ENCODE results near the gene HAGHL.

Gene HAGHL

DNA sequence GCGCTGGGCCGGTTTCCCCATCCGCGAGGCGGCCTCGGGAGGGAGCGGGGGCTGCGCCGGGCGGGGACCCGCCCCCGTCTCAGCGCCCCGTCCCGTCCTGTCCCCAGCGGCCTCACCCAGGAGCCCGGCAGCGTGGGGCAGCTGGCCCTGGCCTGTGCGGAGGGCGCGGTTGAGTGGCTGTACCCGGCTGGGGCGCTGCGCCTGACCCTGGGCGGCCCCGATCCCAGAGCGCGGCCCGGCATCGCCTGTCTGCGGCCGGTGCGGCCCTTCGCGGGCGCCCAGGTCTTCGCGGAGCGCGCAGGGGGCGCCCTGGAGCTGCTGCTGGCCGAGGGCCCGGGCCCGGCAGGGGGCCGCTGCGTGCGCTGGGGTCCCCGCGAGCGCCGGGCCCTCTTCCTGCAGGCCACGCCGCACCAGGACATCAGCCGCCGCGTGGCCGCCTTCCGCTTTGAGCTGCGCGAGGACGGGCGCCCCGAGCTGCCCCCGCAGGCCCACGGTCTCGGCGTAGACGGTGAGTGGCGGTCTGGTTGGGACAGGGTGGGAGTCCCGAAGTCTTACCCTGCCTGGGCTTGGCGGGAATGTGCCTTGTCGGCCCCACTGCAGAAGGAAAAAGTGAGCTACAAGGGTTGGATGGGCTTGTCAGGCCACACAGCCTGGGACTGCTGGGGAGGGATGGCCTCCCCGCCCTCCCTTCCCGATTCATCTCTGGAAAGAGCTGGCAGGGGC lies 11.3 kb upstream of the HAGHL start:
- peaks cover 10% of the 10 kb centered on the region for H3K27me3 ChIP-seq (replicated peaks; ENCODE audit: control insufficient read depth, insufficient read depth, low read length, poor library complexity, severe bottlenecking)
- peak overlapping the region; percentile 53 for H3K4me3 ChIP-seq (ENCODE audit: insufficient read depth, low read depth, low read length, poor library complexity, severe bottlenecking)
- H3K4me1 ChIP-seq (ENCODE audit: control insufficient read depth, insufficient read depth, low read length, poor library complexity, severe bottlenecking), result peaks cover 18% of the 10 kb centered on the region
- no peak overlapping the region for H3K27ac ChIP-seq (ENCODE audit: insufficient read depth, low read length, poor library complexity, severe bottlenecking)
- H3K9me3 ChIP-seq (ENCODE audit: control insufficient read depth, low read length), result no peaks in the 10 kb centered on the region
- no peaks in the 10 kb centered on the region for H3K36me3 ChIP-seq (ENCODE audit: control insufficient read depth, insufficient read depth, low read length)
- no peak for DNase-seq

GRCh38 chr16:716200-716568 lies 10.7 kb upstream of the HAGHL start:
- H3K27me3 ChIP-seq (replicated peaks; ENCODE audit: control insufficient read depth, insufficient read depth, low read length, poor library complexity, severe bottlenecking), result peaks cover 5% of the 10 kb centered on the region
- H3K4me3 ChIP-seq (ENCODE audit: insufficient read depth, low read depth, low read length, poor library complexity, severe bottlenecking), result no peak overlapping the region
- DNase-seq, result no peak
- no peaks in the 10 kb centered on the region for H3K36me3 ChIP-seq (ENCODE audit: control insufficient read depth, insufficient read depth, low read length)
- H3K27ac ChIP-seq (ENCODE audit: insufficient read depth, low read length, poor library complexity, severe bottlenecking), result no peak overlapping the region
- no peaks in the 10 kb centered on the region for H3K9me3 ChIP-seq (ENCODE audit: control insufficient read depth, low read length)
- peaks cover 23% of the 10 kb centered on the region for H3K4me1 ChIP-seq (ENCODE audit: control insufficient read depth, insufficient read depth, low read length, poor library complexity, severe bottlenecking)

GRCh38 chr16:716768-717325 lies 10.1 kb upstream of the HAGHL start:
- H3K4me3 ChIP-seq (ENCODE audit: insufficient read depth, low read depth, low read length, poor library complexity, severe bottlenecking), result no peak overlapping the region
- H3K27me3 ChIP-seq (replicated peaks; ENCODE audit: control insufficient read depth, insufficient read depth, low read length, poor library complexity, severe bottlenecking), result no peaks in the 10 kb centered on the region
- H3K4me1 ChIP-seq (ENCODE audit: control insufficient read depth, insufficient read depth, low read length, poor library complexity, severe bottlenecking), result peaks cover 30% of the 10 kb centered on the region
- H3K27ac ChIP-seq (ENCODE audit: insufficient read depth, low read length, poor library complexity, severe bottlenecking), result no peak overlapping the region
- H3K9me3 ChIP-seq (ENCODE audit: control insufficient read depth, low read length), result no peaks in the 10 kb centered on the region
- H3K36me3 ChIP-seq (ENCODE audit: control insufficient read depth, insufficient read depth, low read length), result no peaks in the 10 kb centered on the region
- no peak for DNase-seq

DNA sequence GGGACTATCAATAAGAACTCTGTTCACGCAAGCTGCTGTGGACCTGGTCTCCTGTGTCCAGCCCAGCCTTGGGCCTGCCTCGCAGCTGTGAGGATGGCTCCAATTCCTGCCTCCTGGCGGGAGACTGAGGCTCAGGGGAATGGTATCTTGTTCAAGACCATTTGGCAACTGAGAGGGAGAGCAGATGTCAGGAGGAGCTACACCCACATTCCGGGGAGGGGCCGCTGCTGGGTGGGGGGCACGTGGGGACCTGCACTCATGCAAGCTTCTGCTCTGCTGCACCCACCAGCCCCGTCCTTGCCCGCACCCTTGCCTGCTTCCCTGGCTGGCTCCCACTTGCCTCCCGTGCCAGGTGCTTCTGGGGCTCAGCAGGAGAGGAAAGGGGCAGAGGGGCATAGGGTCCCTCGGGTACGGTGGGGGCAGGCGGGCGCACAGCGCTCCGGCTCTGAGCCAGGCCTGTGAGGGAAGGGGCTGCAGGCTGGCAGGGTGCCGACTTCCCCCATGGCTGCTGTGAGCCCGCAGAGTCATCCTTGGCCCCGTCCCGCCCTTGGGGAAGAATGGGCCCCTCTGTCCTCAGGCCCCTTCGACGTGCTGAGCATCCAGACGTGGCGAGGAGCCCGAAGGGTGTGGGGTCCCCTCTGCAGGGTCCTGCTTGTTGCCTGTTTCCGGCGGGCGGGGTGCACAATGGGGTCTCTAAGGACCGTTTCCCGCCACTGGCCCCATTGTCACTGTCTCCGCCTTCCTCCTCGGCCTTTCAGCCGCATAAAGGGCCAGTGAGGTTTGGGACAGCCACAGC lies 9.3 kb upstream of the HAGHL start:
- no peak for DNase-seq
- no peaks in the 10 kb centered on the region for H3K36me3 ChIP-seq (ENCODE audit: control insufficient read depth, insufficient read depth, low read length)
- H3K27ac ChIP-seq (ENCODE audit: insufficient read depth, low read length, poor library complexity, severe bottlenecking), result no peak overlapping the region
- no peaks in the 10 kb centered on the region for H3K9me3 ChIP-seq (ENCODE audit: control insufficient read depth, low read length)
- H3K27me3 ChIP-seq (replicated peaks; ENCODE audit: control insufficient read depth, insufficient read depth, low read length, poor library complexity, severe bottlenecking), result no peaks in the 10 kb centered on the region
- H3K4me1 ChIP-seq (ENCODE audit: control insufficient read depth, insufficient read depth, low read length, poor library complexity, severe bottlenecking), result peaks cover 33% of the 10 kb centered on the region
- H3K4me3 ChIP-seq (ENCODE audit: insufficient read depth, low read depth, low read length, poor library complexity, severe bottlenecking), result no peak overlapping the region

- DNase-seq, result no peak
- Histone ChIP-seq H3K27ac (ENCODE audit: insufficient read depth, low read length, poor library complexity, severe bottlenecking) (no peak overlapping the region), H3K27me3 (replicated peaks; ENCODE audit: control insufficient read depth, insufficient read depth, low read length, poor library complexity, severe bottlenecking) (no peaks in the 10 kb centered on the region), H3K4me1 (ENCODE audit: control insufficient read depth, insufficient read depth, low read length, poor library complexity, severe bottlenecking) (peaks cover 33% of the 10 kb centered on the region), H3K9me3 (ENCODE audit: control insufficient read depth, low read length) (no peaks in the 10 kb centered on the region), H3K4me3 (ENCODE audit: insufficient read depth, low read depth, low read length, poor library complexity, severe bottlenecking) (no peak overlapping the region), H3K36me3 (ENCODE audit: control insufficient read depth, insufficient read depth, low read length) (no peaks in the 10 kb centered on the region)
Measured at GRCh38 chr16:718389-718788, 8.5 kb upstream of the HAGHL start.

DNA sequence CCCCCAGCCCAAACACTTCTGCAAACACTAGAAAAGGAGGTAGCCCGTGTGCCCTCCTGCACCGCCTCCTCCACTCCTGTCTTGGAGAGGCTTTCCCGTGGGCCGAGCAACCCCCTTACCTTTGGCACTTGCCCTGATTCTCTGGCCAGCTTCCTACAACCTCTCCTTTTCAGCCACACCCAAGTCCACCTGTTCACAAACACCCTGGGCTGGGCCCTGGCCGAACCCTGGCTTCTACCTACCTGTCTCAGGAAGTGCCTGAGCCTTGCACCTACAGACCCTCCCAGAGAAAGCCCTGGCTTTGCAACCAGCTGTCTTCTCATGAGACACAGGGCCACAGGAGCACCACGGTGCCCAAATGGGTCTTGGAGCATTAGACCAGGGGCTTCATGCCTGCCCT lies 8.0 kb upstream of the HAGHL start:
- H3K27me3 ChIP-seq (replicated peaks; ENCODE audit: control insufficient read depth, insufficient read depth, low read length, poor library complexity, severe bottlenecking), result no peaks in the 10 kb centered on the region
- no peaks in the 10 kb centered on the region for H3K9me3 ChIP-seq (ENCODE audit: control insufficient read depth, low read length)
- H3K4me1 ChIP-seq (ENCODE audit: control insufficient read depth, insufficient read depth, low read length, poor library complexity, severe bottlenecking), result peaks cover 33% of the 10 kb centered on the region
- DNase-seq, result no peak
- no peak overlapping the region for H3K27ac ChIP-seq (ENCODE audit: insufficient read depth, low read length, poor library complexity, severe bottlenecking)
- no peak overlapping the region for H3K4me3 ChIP-seq (ENCODE audit: insufficient read depth, low read depth, low read length, poor library complexity, severe bottlenecking)
- H3K36me3 ChIP-seq (ENCODE audit: control insufficient read depth, insufficient read depth, low read length), result no peaks in the 10 kb centered on the region

GRCh38 chr16:719815-720446 lies 7.0 kb upstream of the HAGHL start:
- Histone ChIP-seq H3K27ac (ENCODE audit: insufficient read depth, low read length, poor library complexity, severe bottlenecking) (peak overlapping the region; percentile 51), H3K9me3 (ENCODE audit: control insufficient read depth, low read length) (no peaks in the 10 kb centered on the region), H3K4me3 (ENCODE audit: insufficient read depth, low read depth, low read length, poor library complexity, severe bottlenecking) (peak overlapping the region; percentile 56), H3K27me3 (replicated peaks; ENCODE audit: control insufficient read depth, insufficient read depth, low read length, poor library complexity, severe bottlenecking) (no peaks in the 10 kb centered on the region), H3K4me1 (ENCODE audit: control insufficient read depth, insufficient read depth, low read length, poor library complexity, severe bottlenecking) (peaks cover 29% of the 10 kb centered on the region), H3K36me3 (ENCODE audit: control insufficient read depth, insufficient read depth, low read length) (no peaks in the 10 kb centered on the region)
- DNase-seq, result no peak

DNA sequence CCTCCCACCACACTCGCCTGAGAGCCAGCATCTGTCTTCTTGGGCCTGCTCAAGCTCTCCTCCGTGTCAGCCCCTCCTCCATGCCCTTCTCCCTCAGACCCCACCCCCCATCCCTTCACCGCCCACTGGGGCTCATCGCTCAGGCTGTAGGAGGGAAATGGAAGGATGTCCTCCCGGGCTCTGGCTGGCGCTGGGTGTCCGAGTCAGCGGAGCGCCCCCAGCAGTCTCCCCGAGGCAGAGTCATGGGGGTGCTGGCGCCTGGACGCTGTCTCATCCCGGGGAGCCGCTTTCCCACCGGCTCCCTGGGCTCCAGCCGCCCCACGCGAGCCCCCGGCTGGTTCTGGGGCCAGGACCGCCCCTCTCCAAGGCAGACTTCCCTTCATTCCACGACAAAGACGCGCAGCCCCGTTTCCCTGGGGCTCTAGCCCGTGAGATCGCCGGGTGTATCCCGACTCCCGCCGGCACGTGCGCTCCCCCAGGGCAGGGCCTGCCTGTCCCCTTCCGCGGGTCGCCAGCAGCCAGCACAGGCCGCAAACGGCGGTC lies 6.4 kb upstream of the HAGHL start:
- Histone ChIP-seq H3K9me3 (ENCODE audit: control insufficient read depth, low read length) (no peaks in the 10 kb centered on the region), H3K4me1 (ENCODE audit: control insufficient read depth, insufficient read depth, low read length, poor library complexity, severe bottlenecking) (peaks cover 27% of the 10 kb centered on the region), H3K4me3 (ENCODE audit: insufficient read depth, low read depth, low read length, poor library complexity, severe bottlenecking) (peak overlapping the region; percentile 56), H3K27me3 (replicated peaks; ENCODE audit: control insufficient read depth, insufficient read depth, low read length, poor library complexity, severe bottlenecking) (no peaks in the 10 kb centered on the region), H3K27ac (ENCODE audit: insufficient read depth, low read length, poor library complexity, severe bottlenecking) (peak overlapping the region; percentile 51), H3K36me3 (ENCODE audit: control insufficient read depth, insufficient read depth, low read length) (no peaks in the 10 kb centered on the region)
- no peak for DNase-seq

DNA sequence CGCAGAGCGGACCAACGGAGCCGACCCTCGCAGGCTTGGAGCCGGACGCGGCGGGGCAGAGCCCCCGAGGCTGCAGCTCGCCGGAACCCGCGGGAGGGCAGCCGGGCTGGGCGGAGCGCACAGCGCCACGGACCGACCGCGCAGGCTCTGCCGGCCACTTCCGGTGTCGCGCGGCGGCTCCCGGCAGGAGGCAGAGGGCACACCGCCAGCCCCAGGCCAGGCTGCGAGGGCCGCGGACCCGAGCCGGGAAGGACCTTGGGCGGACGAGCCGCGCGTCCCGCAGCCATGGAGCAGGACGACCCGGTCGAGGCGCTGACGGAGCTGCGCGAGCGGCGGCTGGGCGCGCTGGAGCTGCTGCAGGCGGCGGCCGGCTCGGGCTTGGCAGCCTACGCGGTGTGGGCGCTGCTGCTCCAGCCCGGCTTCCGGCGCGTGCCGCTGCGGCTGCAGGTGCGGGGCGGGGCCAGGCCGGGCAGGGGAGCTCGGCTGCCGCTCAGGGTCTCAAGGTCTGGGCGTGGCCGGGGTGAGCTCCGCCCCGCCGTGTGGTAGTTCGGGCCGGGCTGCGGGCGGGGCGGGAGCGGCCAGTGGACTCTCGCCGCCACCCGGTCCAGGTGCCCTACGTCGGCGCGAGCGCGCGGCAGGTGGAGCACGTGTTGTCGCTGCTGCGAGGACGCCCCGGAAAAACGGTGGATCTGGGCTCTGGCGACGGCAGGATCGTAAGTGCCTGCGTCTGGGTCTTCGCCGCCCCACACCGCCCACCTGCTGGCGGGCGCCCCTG lies 5.7 kb upstream of the HAGHL start, which contains the start of gene ANTKMT:
Gene ANTKMT (plus strand): TSS at position 157 of the 775 bp plus-strand sequence. CDS start 129 bp downstream, at position 286.
- H3K27ac ChIP-seq (ENCODE audit: insufficient read depth, low read length, poor library complexity, severe bottlenecking), result peak within 1 kb of the TSS; percentile 51
- peaks cover 22% of the 10 kb centered on the region for H3K4me1 ChIP-seq (ENCODE audit: control insufficient read depth, insufficient read depth, low read length, poor library complexity, severe bottlenecking)
- no peaks in the 10 kb centered on the region for H3K27me3 ChIP-seq (replicated peaks; ENCODE audit: control insufficient read depth, insufficient read depth, low read length, poor library complexity, severe bottlenecking)
- DNase-seq, result peak; percentile 56 to 67 (median 58)
- H3K9me3 ChIP-seq (ENCODE audit: control insufficient read depth, low read length), result no peaks in the 10 kb centered on the region
- no peaks in the 10 kb centered on the region for H3K36me3 ChIP-seq (ENCODE audit: control insufficient read depth, insufficient read depth, low read length)
- peak within 1 kb of the TSS; percentile 56 for H3K4me3 ChIP-seq (ENCODE audit: insufficient read depth, low read depth, low read length, poor library complexity, severe bottlenecking)
